PFSK-1 (cell line): ENCODE measurements around the gene AOPEP.

Experiments used
- FOXP2 ChIP-seq: optimal IDR thresholded peaks from 2 replicates; pipeline ENCODE3; 2011; ENCODE audit warnings: borderline replicate concordance, control low read depth, inconsistent platforms; ENCODE audit not compliant: insufficient read depth; ENCODE audit errors: extremely low read length, extremely low read depth
- POLR2AphosphoS5 ChIP-seq: IDR thresholded peaks from 2 replicates; pipeline ENCODE4 v1.6.1; 2012; ENCODE audit warnings: low read depth, mild to moderate bottlenecking, control low read depth, low read length, moderate library complexity
- SIN3A ChIP-seq: IDR thresholded peaks from 2 replicates; pipeline ENCODE4 v1.6.1; 2012; ENCODE audit warnings: mild to moderate bottlenecking, low read length, moderate library complexity, borderline replicate concordance; ENCODE audit not compliant: insufficient read depth
- TAF1 ChIP-seq: IDR thresholded peaks from 2 replicates; pipeline ENCODE4 v1.6.1; 2012; ENCODE audit warnings: low read length, control low read depth, borderline replicate concordance; ENCODE audit not compliant: insufficient read depth
- TF ChIP-seq, protein P1 (sequence below), 2 experiments: IDR thresholded peaks; 2 replicates each; pipeline versions ENCODE4 v1.6.1 to v1.8.0; 2011 to 2012; ENCODE audit warnings: low read depth in 2 of 2, low read length in 2 of 2, control low read depth in 1 of 2, inconsistent platforms in 1 of 2, mild to moderate bottlenecking in 1 of 2, moderate library complexity in 1 of 2; ENCODE audit not compliant: insufficient read depth in 1 of 2

AOPEP gene

DNA sequence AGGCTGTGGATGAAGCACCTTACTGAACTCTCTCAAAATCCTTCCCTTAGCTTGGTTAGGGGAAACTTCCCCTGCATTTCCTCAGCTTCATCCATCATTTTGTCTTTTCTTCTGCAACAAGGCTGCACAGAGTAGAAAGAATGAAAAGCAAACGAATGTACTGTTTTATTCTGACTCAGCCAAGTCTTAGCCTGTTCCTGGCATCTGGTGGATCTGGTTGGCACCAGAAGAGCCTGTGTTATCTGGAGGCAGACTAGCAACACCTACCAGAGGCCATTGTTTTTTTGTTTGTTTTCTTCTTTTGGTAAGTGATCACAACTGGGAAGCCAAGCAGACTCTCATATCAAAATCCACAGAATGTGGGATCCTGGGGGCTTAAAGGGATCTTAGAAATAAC is 390.3 kb downstream of the AOPEP start:
- TF ChIP-seq POLR2AphosphoS5 = no peak
- TF ChIP-seq TAF1 = no peak
- TF ChIP-seq FOXP2 = no peak
- TF ChIP-seq, protein P1, sequence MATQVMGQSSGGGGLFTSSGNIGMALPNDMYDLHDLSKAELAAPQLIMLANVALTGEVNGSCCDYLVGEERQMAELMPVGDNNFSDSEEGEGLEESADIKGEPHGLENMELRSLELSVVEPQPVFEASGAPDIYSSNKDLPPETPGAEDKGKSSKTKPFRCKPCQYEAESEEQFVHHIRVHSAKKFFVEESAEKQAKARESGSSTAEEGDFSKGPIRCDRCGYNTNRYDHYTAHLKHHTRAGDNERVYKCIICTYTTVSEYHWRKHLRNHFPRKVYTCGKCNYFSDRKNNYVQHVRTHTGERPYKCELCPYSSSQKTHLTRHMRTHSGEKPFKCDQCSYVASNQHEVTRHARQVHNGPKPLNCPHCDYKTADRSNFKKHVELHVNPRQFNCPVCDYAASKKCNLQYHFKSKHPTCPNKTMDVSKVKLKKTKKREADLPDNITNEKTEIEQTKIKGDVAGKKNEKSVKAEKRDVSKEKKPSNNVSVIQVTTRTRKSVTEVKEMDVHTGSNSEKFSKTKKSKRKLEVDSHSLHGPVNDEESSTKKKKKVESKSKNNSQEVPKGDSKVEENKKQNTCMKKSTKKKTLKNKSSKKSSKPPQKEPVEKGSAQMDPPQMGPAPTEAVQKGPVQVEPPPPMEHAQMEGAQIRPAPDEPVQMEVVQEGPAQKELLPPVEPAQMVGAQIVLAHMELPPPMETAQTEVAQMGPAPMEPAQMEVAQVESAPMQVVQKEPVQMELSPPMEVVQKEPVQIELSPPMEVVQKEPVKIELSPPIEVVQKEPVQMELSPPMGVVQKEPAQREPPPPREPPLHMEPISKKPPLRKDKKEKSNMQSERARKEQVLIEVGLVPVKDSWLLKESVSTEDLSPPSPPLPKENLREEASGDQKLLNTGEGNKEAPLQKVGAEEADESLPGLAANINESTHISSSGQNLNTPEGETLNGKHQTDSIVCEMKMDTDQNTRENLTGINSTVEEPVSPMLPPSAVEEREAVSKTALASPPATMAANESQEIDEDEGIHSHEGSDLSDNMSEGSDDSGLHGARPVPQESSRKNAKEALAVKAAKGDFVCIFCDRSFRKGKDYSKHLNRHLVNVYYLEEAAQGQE (IDR thresholded peaks at IDR 0.05; ENCODE audit: insufficient read depth in 1 of 2, low read depth in 2 of 2, low read length in 2 of 2) = no peak
- TF ChIP-seq SIN3A = no peak

DNA sequence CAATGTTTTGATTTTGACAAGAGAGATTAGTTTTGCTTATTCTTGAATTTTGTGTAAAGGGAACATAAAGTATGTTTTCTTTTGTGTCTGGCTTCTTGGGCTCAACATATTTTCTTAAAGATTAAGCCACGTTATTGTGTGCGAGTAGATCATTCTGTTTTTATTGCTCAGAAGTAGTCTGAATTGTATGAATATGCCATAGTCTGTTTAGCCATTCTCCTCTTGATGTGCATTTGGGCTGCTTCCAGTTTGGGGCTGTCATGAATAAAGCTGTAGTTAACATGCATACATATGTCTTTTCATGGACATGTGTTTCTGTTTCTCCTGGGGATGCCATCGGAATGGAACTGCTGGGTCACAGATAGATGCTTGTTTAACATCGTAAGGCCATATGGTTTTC is 392.1 kb downstream of the AOPEP start:
- TF ChIP-seq POLR2AphosphoS5 = no peak
- TF ChIP-seq, protein P1 (IDR thresholded peaks at IDR 0.05; ENCODE audit: insufficient read depth in 1 of 2, low read depth in 2 of 2, low read length in 2 of 2) = no peak

DNA sequence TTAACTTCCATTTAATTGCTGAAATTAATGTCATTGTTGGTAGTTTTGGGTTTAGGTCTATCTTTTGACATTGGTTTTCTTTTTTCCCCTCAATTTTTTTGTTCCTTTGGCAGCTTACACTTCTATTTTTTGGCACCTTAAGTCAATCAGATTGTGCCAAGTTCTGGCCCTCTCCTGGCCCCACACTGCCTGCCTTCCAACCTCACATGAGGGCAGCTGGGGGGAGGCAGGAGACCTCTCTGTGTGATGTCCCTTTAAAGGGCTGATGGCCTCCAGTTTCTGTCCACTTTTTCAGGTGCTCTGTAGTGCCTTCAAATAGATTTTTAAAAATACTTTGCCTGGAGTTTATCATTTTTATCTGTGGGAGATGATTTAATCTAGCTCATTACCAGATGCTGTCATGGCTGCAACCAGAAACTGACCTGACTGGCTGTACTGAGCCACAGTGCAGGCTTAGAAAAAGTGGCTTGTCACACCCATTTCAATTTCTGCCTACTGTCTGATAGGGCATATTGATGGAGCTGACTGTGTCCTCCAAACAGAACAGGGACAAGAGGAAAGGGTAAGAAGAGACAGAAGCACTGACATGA is 394.4 kb downstream of the AOPEP start:
- TF ChIP-seq, protein P1 (IDR thresholded peaks at IDR 0.05; ENCODE audit: insufficient read depth in 1 of 2, low read depth in 2 of 2, low read length in 2 of 2) = no peak

DNA sequence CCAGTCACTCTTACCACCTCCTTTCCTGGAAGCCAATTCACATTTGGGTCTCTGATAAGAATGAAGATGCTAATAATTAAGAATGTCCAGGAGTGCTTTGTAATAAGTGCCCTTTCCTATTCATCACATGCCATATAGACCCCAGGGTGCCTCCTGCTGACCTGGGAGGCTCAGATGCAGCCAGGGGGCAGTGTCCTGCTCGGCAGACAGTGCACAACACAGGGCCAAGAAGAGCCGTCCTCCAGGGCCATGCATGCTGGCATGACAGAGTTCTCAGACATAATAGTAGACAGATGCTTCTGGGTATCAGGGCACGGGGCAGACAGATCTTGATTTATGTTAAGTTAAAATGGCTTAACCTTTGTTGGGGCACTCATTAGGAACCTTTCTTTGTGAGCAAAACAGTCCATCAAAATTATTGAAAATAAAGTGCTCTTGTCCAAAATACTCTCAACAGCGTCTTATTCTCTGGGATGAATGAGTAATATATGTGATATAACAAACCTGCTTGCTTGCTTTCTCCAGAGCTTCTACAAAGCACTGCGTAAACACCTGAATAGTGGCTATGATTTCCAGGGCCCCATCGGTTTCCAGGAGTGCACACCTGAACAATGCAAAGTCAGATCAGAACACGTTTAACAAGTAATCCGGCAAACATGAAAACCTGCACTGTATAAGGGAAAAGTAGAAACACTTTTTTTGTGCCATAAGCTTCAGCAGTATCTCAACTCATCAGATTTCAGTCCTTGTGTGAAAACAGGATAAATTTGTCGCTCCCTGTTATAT is 398.3 kb downstream of the AOPEP start:
- TF ChIP-seq TAF1 (no peak), FOXP2 (no peak), SIN3A (no peak), POLR2AphosphoS5 (no peak)
- TF ChIP-seq, protein P1 (IDR thresholded peaks at IDR 0.05; ENCODE audit: insufficient read depth in 1 of 2, low read depth in 2 of 2, low read length in 2 of 2) = no peak

DNA sequence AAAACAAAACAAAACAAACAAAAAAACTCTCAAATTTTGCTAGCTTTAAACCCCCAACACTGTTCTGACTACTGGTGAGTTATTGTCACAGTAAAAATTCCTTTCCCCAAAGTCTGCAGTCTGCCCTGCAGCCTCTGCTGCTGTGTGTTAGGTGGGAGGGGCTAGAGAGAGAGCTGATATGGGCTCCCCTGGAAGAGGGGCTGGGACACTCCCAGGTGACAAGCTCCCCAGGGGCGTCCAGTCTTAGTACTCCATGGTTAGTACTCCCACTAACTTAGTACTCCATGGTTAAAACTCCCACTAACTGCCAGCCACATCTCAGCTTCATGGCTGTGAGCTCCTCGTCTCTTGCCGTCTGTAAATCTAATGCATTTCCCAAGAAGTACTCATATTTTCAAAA is 399.2 kb downstream of the AOPEP start:
- no peak for TF ChIP-seq TAF1
- no peak for TF ChIP-seq POLR2AphosphoS5
- TF ChIP-seq SIN3A = no peak
- TF ChIP-seq, protein P1 (IDR thresholded peaks at IDR 0.05; ENCODE audit: insufficient read depth in 1 of 2, low read depth in 2 of 2, low read length in 2 of 2) = no peak
- no peak for TF ChIP-seq FOXP2
